22Rv1 (cell line): Measurements from ENCODE around the gene DBNDD2.

Experiments used
- CTCF ChIP-seq: fragments of 450-650 bp; IDR thresholded peaks from 2 replicates; pipeline ENCODE4 v1.5.1; 2017; ENCODE audit warnings: mild to moderate bottlenecking
- ZFX ChIP-seq: fragments of 450-650 bp; IDR thresholded peaks from 2 replicates; pipeline ENCODE4 v1.6.1; 2017; ENCODE audit warnings: antibody characterized with exemption, borderline replicate concordance

GRCh38 chr20:45429618-45430017, 21.5 kb downstream of the DBNDD2 start:
- no peak for TF ChIP-seq CTCF
- TF ChIP-seq ZFX: no peak
